Activated CD8-positive, alpha-beta T cell treated with anti-CD3 and anti-CD28 coated beads for 36 hours (primary cell): ENCODE data around the gene BMP7. TPM values are rescaled to one million over a fixed set of nuclear protein-coding genes. Genes with fewer than 3 reads are reported as not detected.

Experiments
- ATAC-seq: fragments of 200-7000 bp; cut with Tn5 transposase; one replicate; pipeline ENCODE4 v1.10.0; 2021; ENCODE audit warnings: mild to moderate bottlenecking, moderate library complexity
- CTCF ChIA-PET: fragments of 350-600 bp; sonication (Branson Sonifier 250); formaldehyde crosslinking; loops from one replicate; lab custom pipeline; 2021; ENCODE audit warnings: antibody characterized with exemption; lab: Charles Lee
- POLR2A ChIA-PET: fragments of 350-600 bp; sonication (Branson Sonifier 250); formaldehyde crosslinking; loops from one replicate; lab custom pipeline; 2021; ENCODE audit warnings: antibody characterized with exemption; lab: Charles Lee
- DNase-seq: peaks from one replicate; pipeline ENCODE4 v3.0.0-alpha.2; 2020
- H3K27ac Mint-ChIP-seq: one replicate; pipeline ENCODE4 v1.8.0; 2021; ENCODE audit warnings: mild to moderate bottlenecking, mixed read lengths
- H3K27me3 Mint-ChIP-seq: one replicate; pipeline ENCODE4 v1.8.0; 2021; ENCODE audit warnings: mixed read lengths
- H3K36me3 Mint-ChIP-seq: one replicate; pipeline ENCODE4 v1.8.0; 2021; ENCODE audit warnings: low read depth, mixed read lengths
- H3K4me1 Mint-ChIP-seq: one replicate; pipeline ENCODE4 v1.8.0; 2021; ENCODE audit warnings: low read depth, mixed read lengths
- H3K4me3 Mint-ChIP-seq: one replicate; pipeline ENCODE4 v1.8.0; 2021; ENCODE audit warnings: mild to moderate bottlenecking, moderate library complexity, mixed read lengths
- H3K9me3 Mint-ChIP-seq: one replicate; pipeline ENCODE4 v1.8.0; 2021; ENCODE audit warnings: mixed read lengths
- CTCF ChIP-seq: fragments of 200-600 bp; IDR thresholded peaks from one replicate; pipeline ENCODE4 v1.8.0; 2022; ENCODE audit warnings: antibody characterized with exemption, mild to moderate bottlenecking
- intact Hi-C: fragments of 100-400 bp; cut with micrococcal nuclease; formaldehyde crosslinking; loops from one replicate; pipeline ENCODE4 v1.10.0; 2022
- total RNA-seq, 2 experiments: library from RNA; stranded (reverse); gene quantifications; one replicate each; pipeline ENCODE4 v1.2.3, GENCODE V29; 2021

The BMP7 gene
- total RNA-seq, 2 experiments from 2014 or later, result not detected

GRCh38 chr20:57261457-57262251, 4.8 kb downstream of the BMP7 start:
- ChIA-PET POLR2A (interaction anchor here (0.8 kb wide), 1 partner anchor 9 kb away, joined by 3 read pairs; no protein-coding TSS in a partner anchor), CTCF (interaction anchor here (1.0 kb wide), 1 partner anchor 82 kb away, joined by 3 read pairs; no protein-coding TSS in a partner anchor)
- ATAC-seq (no peak), DNase-seq (no peak)
- peaks cover 67% of the 10 kb centered on the region for H3K27me3 Mint-ChIP-seq
- no peak overlapping the region for H3K4me3 Mint-ChIP-seq
- no peaks in the 10 kb centered on the region for H3K36me3 Mint-ChIP-seq
- H3K27ac Mint-ChIP-seq, result no peak overlapping the region
- H3K4me1 Mint-ChIP-seq, result peaks cover 3% of the 10 kb centered on the region
- intact Hi-C loops, result no loop called here
- no peaks in the 10 kb centered on the region for H3K9me3 Mint-ChIP-seq
- TF ChIP-seq CTCF, result no peak

DNA sequence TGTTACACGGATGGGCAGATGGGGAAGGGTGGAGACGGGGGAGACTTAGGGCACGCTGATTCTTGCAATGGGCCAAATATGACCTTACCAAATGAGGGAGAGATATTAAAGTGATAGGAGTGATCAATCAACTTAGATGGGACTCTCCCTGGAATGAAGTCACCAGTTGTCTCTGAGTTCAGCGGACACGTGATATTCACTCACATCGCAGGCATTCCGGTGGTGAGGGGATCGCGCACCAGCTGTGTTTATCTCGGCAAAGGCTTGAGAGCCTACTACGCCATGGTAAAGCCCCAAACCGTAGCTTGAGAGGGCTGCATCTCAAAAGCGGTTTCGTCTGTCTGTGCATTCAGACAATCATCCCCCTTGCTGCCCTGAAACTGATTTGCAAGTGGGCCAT, 5.5 kb downstream of the BMP7 start:
- intact Hi-C loops, result no loop called here

DNA sequence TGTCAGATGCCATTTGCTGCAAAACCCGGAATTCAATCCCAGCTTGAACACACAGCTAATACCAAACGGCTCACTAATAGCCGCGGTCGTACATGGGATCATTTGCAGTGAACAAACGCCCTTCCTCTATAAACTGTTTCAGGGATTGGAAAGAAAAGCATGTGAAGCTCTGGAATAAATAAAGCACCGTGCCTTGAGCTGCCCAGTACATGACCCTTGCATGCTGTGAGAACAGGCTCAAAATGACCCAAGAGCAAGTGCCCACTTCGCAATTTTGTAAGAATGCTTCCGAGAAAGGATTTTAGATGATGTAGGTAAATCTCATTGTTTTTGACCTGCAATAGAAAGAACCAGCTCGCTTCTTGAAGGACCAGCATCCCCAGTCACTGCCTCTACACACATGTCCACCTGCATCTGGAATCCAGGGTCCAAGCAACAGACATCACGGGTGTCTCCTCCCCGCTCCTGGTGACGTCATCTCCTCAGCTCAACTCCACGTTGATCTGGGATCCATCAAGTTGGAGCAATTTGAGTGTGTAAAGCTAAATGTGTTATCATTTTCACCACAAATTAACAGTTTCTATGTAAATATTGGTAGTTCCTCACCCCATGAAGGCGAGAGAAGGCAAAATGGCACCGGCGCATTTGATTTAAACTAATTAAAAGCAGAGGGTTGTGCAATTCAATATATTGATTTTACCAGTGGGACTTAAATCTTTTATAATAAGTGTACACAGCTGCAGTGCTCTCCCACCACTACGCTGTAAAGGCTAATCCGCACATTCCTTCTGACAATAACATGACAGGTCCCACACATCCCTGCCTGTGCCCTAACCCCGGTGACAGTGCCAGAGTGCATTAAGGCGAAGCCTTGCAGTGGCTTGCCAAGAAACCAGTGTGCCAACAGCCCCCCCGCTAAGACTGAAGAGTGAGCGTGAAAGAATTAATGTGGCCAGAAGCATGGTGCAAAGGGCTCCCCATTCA, 6.2 kb downstream of the BMP7 start:
- no peak for ATAC-seq
- POLR2A ChIA-PET, result no interaction called here
- Mint-ChIP-seq H3K36me3 (no peaks in the 10 kb centered on the region), H3K9me3 (no peaks in the 10 kb centered on the region), H3K4me1 (peaks cover 3% of the 10 kb centered on the region), H3K27ac (no peak overlapping the region), H3K4me3 (no peak overlapping the region), H3K27me3 (peaks cover 63% of the 10 kb centered on the region)
- intact Hi-C loops, result no loop called here
- no peak for DNase-seq
- CTCF ChIA-PET, result no interaction called here
- TF ChIP-seq CTCF, result no peak

More for the DNA sequence above, 5.5 kb downstream of the BMP7 start:
- no peak for TF ChIP-seq CTCF
- Mint-ChIP-seq H3K27me3 (peaks cover 67% of the 10 kb centered on the region), H3K4me3 (no peak overlapping the region), H3K27ac (no peak overlapping the region), H3K36me3 (no peaks in the 10 kb centered on the region), H3K4me1 (peaks cover 3% of the 10 kb centered on the region), H3K9me3 (no peaks in the 10 kb centered on the region)
- CTCF ChIA-PET, result no interaction called here
- ATAC-seq (no peak), DNase-seq (no peak)
- POLR2A ChIA-PET, result no interaction called here

GRCh38 chr20:57259121-57259937, 7.1 kb downstream of the BMP7 start:
- no peaks in the 10 kb centered on the region for H3K9me3 Mint-ChIP-seq
- ChIA-PET POLR2A (no interaction called here), CTCF (no interaction called here)
- DNase-seq, result no peak
- no peak for ATAC-seq
- H3K27ac Mint-ChIP-seq, result no peak overlapping the region
- H3K4me3 Mint-ChIP-seq, result no peak overlapping the region
- peaks cover 64% of the 10 kb centered on the region for H3K27me3 Mint-ChIP-seq
- TF ChIP-seq CTCF, result no peak
- intact Hi-C loops, result no loop called here
- no peaks in the 10 kb centered on the region for H3K36me3 Mint-ChIP-seq
- H3K4me1 Mint-ChIP-seq, result peaks cover 3% of the 10 kb centered on the region
